Measurements from ENCODE around the gene SLC16A8. TPM values are rescaled to one million over a fixed set of nuclear protein-coding genes. Genes with fewer than 3 reads are reported as not detected.
A peak's percentile ranks its signal among the peaks of the same experiment; 100 is the strongest.
"Not testable (repeated sequence)": the region's sequence is repeated elsewhere in the genome, so short reads cannot be mapped to it uniquely, and the experiment has no call there.

Gene SLC16A8
- total RNA-seq: under 0.01 and 0.20 TPM in 2 replicates

GRCh38 chr22:38083931-38084631 is at the start of gene SLC16A8:
Gene SLC16A8, minus strand, starts transcription at chr22:38084184. Its CDS starts 1,311 bp downstream, at chr22:38082873.
- DNase-seq (ENCODE audit: low read depth in 2 of 2): no peak

- DNase-seq (ENCODE audit: low read depth in 2 of 2): no peak
Observed at GRCh38 chr22:38133331-38133730, 49.3 kb upstream of the SLC16A8 start.

GRCh38 chr22:38132794-38133193 is 48.8 kb upstream of the SLC16A8 start:
- DNase-seq (ENCODE audit: low read depth in 2 of 2): no peak

- no peak for DNase-seq (ENCODE audit: low read depth in 2 of 2)
Observed at GRCh38 chr22:38132136-38132535, 48.2 kb upstream of the SLC16A8 start.

- no peak for DNase-seq (ENCODE audit: low read depth in 2 of 2)
Observed at GRCh38 chr22:38131399-38131798, 47.4 kb upstream of the SLC16A8 start.

- no peak for DNase-seq (ENCODE audit: low read depth in 2 of 2)
Observed at GRCh38 chr22:38129856-38130255, 45.9 kb upstream of the SLC16A8 start.

GRCh38 chr22:38129021-38129420 is 45.0 kb upstream of the SLC16A8 start:
- no peak for DNase-seq (ENCODE audit: low read depth in 2 of 2)

GRCh38 chr22:38127869-38128268 is 43.9 kb upstream of the SLC16A8 start:
- DNase-seq (ENCODE audit: low read depth in 2 of 2): no peak

- no peak for DNase-seq (ENCODE audit: low read depth in 2 of 2)
Observed at GRCh38 chr22:38126928-38127668, 43.1 kb upstream of the SLC16A8 start.

- DNase-seq (ENCODE audit: low read depth in 2 of 2): no peak
Observed at GRCh38 chr22:38125751-38126201, 41.8 kb upstream of the SLC16A8 start.

GRCh38 chr22:38125038-38125610 is 41.1 kb upstream of the SLC16A8 start:
- DNase-seq (ENCODE audit: low read depth in 2 of 2): no peak

- DNase-seq (ENCODE audit: low read depth in 2 of 2): no peak
Observed at GRCh38 chr22:38124236-38124974, 40.4 kb upstream of the SLC16A8 start.

GRCh38 chr22:38122616-38123015 is 38.6 kb upstream of the SLC16A8 start:
- no peak for DNase-seq (ENCODE audit: low read depth in 2 of 2)

- no peak for DNase-seq (ENCODE audit: low read depth in 2 of 2)
Observed at GRCh38 chr22:38120359-38121110, 36.6 kb upstream of the SLC16A8 start.

GRCh38 chr22:38118747-38119146 is 34.8 kb upstream of the SLC16A8 start:
- DNase-seq (ENCODE audit: low read depth in 2 of 2): not testable (repeated sequence)

GRCh38 chr22:38118182-38118581 is 34.2 kb upstream of the SLC16A8 start:
- no peak for DNase-seq (ENCODE audit: low read depth in 2 of 2)

GRCh38 chr22:38117556-38117955 is 33.6 kb upstream of the SLC16A8 start:
- peak in 1 of 2 donors; percentile 73 for DNase-seq (ENCODE audit: low read depth in 2 of 2)

- DNase-seq (ENCODE audit: low read depth in 2 of 2): no peak
Observed at GRCh38 chr22:38115423-38116205, 31.6 kb upstream of the SLC16A8 start.

GRCh38 chr22:38114484-38115398 is 30.8 kb upstream of the SLC16A8 start:
- DNase-seq (ENCODE audit: low read depth in 2 of 2): peak; percentile 84 to 92
